HG03135 (cell line): ENCODE data around the gene ALG1.

Experiments used
- ATAC-seq: cut with Tn5 transposase; IDR thresholded peaks from one replicate; pipeline ENCODE4 v1.9.1; 2021; ENCODE audit warnings: mild to moderate bottlenecking, moderate library complexity; ENCODE audit not compliant: unreplicated experiment

The ALG1 gene

GRCh38 chr16:5071681-5072333 is at the start of gene ALG1:
Gene ALG1 (plus strand): TSS chr16:5071843. CDS start chr16:5071850, 7 bp downstream.
- ATAC-seq: peak; percentile 85

- no peak for ATAC-seq
Observed at GRCh38 chr16:5022521-5022920, 49.1 kb upstream of the ALG1 start.

GRCh38 chr16:5024632-5025031 is 47.0 kb upstream of the ALG1 start:
- no peak for ATAC-seq

GRCh38 chr16:5025171-5025632 is 46.4 kb upstream of the ALG1 start:
- ATAC-seq: no peak

GRCh38 chr16:5026664-5027063 is 45.0 kb upstream of the ALG1 start:
- ATAC-seq: no peak

- ATAC-seq: no peak
Observed at GRCh38 chr16:5027086-5027485, 44.6 kb upstream of the ALG1 start.

- ATAC-seq: no peak
Observed at GRCh38 chr16:5027575-5028235, 43.9 kb upstream of the ALG1 start.

GRCh38 chr16:5028950-5029475 is 42.6 kb upstream of the ALG1 start:
- no peak for ATAC-seq

GRCh38 chr16:5030251-5030870 is 41.3 kb upstream of the ALG1 start:
- ATAC-seq: no peak

GRCh38 chr16:5031601-5032000 is 40.0 kb upstream of the ALG1 start:
- no peak for ATAC-seq

GRCh38 chr16:5032748-5033167 is 38.9 kb upstream of the ALG1 start:
- ATAC-seq: no peak

GRCh38 chr16:5033256-5034166 is 38.1 kb upstream of the ALG1 start, which contains the start of gene NAGPA:
Gene NAGPA (minus strand): TSS chr16:5033935. CDS start chr16:5033914, 21 bp downstream.
- ATAC-seq: peak; percentile 92

GRCh38 chr16:5034167-5034523 is 37.5 kb upstream of the ALG1 start:
- no peak for ATAC-seq

GRCh38 chr16:5035909-5036227 is 35.8 kb upstream of the ALG1 start:
- ATAC-seq: no peak

- no peak for ATAC-seq
Observed at GRCh38 chr16:5036228-5037156, 35.2 kb upstream of the ALG1 start.

GRCh38 chr16:5040451-5040850 is 31.2 kb upstream of the ALG1 start:
- no peak for ATAC-seq

- no peak for ATAC-seq
Observed at GRCh38 chr16:5041600-5042133, 30.0 kb upstream of the ALG1 start.

GRCh38 chr16:5042574-5043171 is 29.0 kb upstream of the ALG1 start:
- ATAC-seq: no peak

GRCh38 chr16:5044011-5044540 is 27.6 kb upstream of the ALG1 start:
- ATAC-seq: no peak
